HepG2 (cell line): ENCODE measurements around the gene ZSCAN1.

Source experiments
- HDAC2 ChIP-seq: sonication (generic); formaldehyde crosslinking; IDR thresholded peaks from 2 replicates; pipeline ENCODE4 v1.4.0; 2020; ENCODE audit warnings: missing genetic modification reagents
- ZNF558 ChIP-seq: sonication (generic); formaldehyde crosslinking; IDR thresholded peaks from 2 replicates; pipeline ENCODE4 v1.9.0; 2022; ENCODE audit warnings: mild to moderate bottlenecking, missing genetic modification reagents, borderline replicate concordance
- ZSCAN31 ChIP-seq: sonication (generic); formaldehyde crosslinking; IDR thresholded peaks from 2 replicates; pipeline ENCODE4 v1.5.0; 2020; ENCODE audit warnings: low read depth, mild to moderate bottlenecking, missing genetic modification reagents

- TF ChIP-seq ZNF558 (CRISPR knock-in tag) (no peak), ZSCAN31 (no peak), HDAC2 (CRISPR knock-in tag) (no peak)
These were observed 24.0 kb upstream of the ZSCAN1 start for GRCh38 chr19:58009666-58010301.
